Measurements from ENCODE around the gene CHRM5. TPM values are rescaled to one million over a fixed set of nuclear protein-coding genes. Genes with fewer than 3 reads are reported as not detected.

CHRM5 gene
- total RNA-seq, 1 experiment from 2014 or later = not detected

DNA sequence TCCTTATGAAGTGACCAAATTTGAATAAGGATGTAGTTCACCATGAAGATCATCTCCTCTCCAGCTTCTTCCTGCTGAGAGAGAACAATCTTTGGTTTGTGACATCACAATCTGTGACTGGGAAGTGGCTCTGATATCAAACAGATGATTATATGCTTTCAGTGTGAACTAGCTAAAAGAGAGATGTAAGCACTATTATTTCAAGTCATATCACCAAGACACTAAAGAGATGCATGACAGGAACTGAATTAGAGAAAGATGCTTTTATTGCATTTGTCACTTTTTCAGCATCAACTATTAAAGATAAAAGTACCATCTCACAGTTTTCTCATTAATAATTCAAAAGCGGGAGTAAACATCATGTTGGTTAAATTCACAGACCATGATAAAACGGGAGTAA, 3.5 kb downstream of the CHRM5 start:
- Histone ChIP-seq H3K36me3 (ENCODE audit: low read depth) (no peaks in the 10 kb centered on the region), H3F3A (ENCODE audit: insufficient read depth, low read depth) (no peaks in the 10 kb centered on the region), H3K27ac (no peak overlapping the region), H2AFZ (no peak overlapping the region), H3K4me2 (no peak overlapping the region), H3K9me2 (ENCODE audit: insufficient read depth) (no peaks in the 10 kb centered on the region), H3K27me3 (ENCODE audit: insufficient read depth, low read depth) (no peaks in the 10 kb centered on the region), H3K9me3 (ENCODE audit: insufficient read depth, low read depth) (no peaks in the 10 kb centered on the region), H3K79me2 (ENCODE audit: low read depth) (no peaks in the 10 kb centered on the region), H3K4me3 (no peak overlapping the region), H4K20me1 (ENCODE audit: insufficient read depth) (no peaks in the 10 kb centered on the region), H3K4me1 (replicated peaks; ENCODE audit: insufficient read depth) (no peaks in the 10 kb centered on the region)
- POLR2A ChIA-PET (ENCODE audit: unreplicated experiment) = no interaction called here
- CTCF ChIA-PET = no interaction called here
- intact Hi-C loops (cut with micrococcal nuclease; ENCODE audit: unreplicated experiment) = no loop called here
- TF ChIP-seq EZH2 (IDR thresholded peaks at IDR 0.05; ENCODE audit: low read depth) (no peak), CTCF (conservative IDR thresholded peaks at IDR 0.05) (no peak)
- no TSS peak for BruUV-seq (replicated peaks)
- DNase-seq = no peak

- Histone ChIP-seq H4K20me1 (ENCODE audit: insufficient read depth) (no peaks in the 10 kb centered on the region), H3K4me1 (replicated peaks; ENCODE audit: insufficient read depth) (no peaks in the 10 kb centered on the region), H3F3A (ENCODE audit: insufficient read depth, low read depth) (no peaks in the 10 kb centered on the region), H3K9me3 (ENCODE audit: insufficient read depth, low read depth) (no peaks in the 10 kb centered on the region), H2AFZ (no peak overlapping the region), H3K4me3 (no peak overlapping the region), H3K4me2 (no peak overlapping the region), H3K79me2 (ENCODE audit: low read depth) (no peaks in the 10 kb centered on the region), H3K36me3 (ENCODE audit: low read depth) (no peaks in the 10 kb centered on the region), H3K27me3 (ENCODE audit: insufficient read depth, low read depth) (no peaks in the 10 kb centered on the region), H3K27ac (no peak overlapping the region), H3K9me2 (ENCODE audit: insufficient read depth) (no peaks in the 10 kb centered on the region)
- DNase-seq = no peak
- TF ChIP-seq EZH2 (IDR thresholded peaks at IDR 0.05; ENCODE audit: low read depth) = no peak
- no peak for TF ChIP-seq CTCF (conservative IDR thresholded peaks at IDR 0.05)
- POLR2A ChIA-PET (ENCODE audit: unreplicated experiment) = no interaction called here
- BruUV-seq (replicated peaks) = no TSS peak
- CTCF ChIA-PET = no interaction called here
- intact Hi-C loops (cut with micrococcal nuclease; ENCODE audit: unreplicated experiment) = no loop called here
These were observed 6.8 kb downstream of the CHRM5 start for GRCh38 chr15:33975022-33975565.

GRCh38 chr15:33980159-33980558, 11.9 kb downstream of the CHRM5 start:
- Histone ChIP-seq H3K9me2 (ENCODE audit: insufficient read depth) (no peaks in the 10 kb centered on the region), H3K27ac (no peak overlapping the region), H4K20me1 (ENCODE audit: insufficient read depth) (no peaks in the 10 kb centered on the region), H3K9me3 (ENCODE audit: insufficient read depth, low read depth) (no peaks in the 10 kb centered on the region), H2AFZ (no peak overlapping the region), H3K79me2 (ENCODE audit: low read depth) (no peaks in the 10 kb centered on the region), H3F3A (ENCODE audit: insufficient read depth, low read depth) (no peaks in the 10 kb centered on the region), H3K4me2 (no peak overlapping the region), H3K4me3 (no peak overlapping the region), H3K4me1 (replicated peaks; ENCODE audit: insufficient read depth) (no peaks in the 10 kb centered on the region), H3K36me3 (ENCODE audit: low read depth) (no peaks in the 10 kb centered on the region), H3K27me3 (ENCODE audit: insufficient read depth, low read depth) (no peaks in the 10 kb centered on the region)
- intact Hi-C loops (cut with micrococcal nuclease; ENCODE audit: unreplicated experiment) = no loop called here
- no TSS peak for BruUV-seq (replicated peaks)
- no peak for DNase-seq
- ChIA-PET POLR2A (ENCODE audit: unreplicated experiment) (no interaction called here), CTCF (no interaction called here)
- TF ChIP-seq CTCF (conservative IDR thresholded peaks at IDR 0.05) (no peak), EZH2 (IDR thresholded peaks at IDR 0.05; ENCODE audit: low read depth) (no peak)

Measured in PC-9 (cell line).